Stimulated activated CD8-positive, alpha-beta memory T cell treated with anti-CD3 and anti-CD28 coated beads, Interleukin-2, amount 100 ng/mL, for 1 hour (primary cell): ENCODE measurements around the gene ASB9.
"Not testable (repeated sequence)": the region's sequence is repeated elsewhere in the genome, so short reads cannot be mapped to it uniquely, and the experiment has no call there.

Experiments
- DNase-seq, 2 donors: peaks; one replicate each; pipeline ENCODE4 v3.0.0-alpha.2; 2020; ENCODE audit warnings: low read depth in 2 of 2

Gene ASB9

DNA sequence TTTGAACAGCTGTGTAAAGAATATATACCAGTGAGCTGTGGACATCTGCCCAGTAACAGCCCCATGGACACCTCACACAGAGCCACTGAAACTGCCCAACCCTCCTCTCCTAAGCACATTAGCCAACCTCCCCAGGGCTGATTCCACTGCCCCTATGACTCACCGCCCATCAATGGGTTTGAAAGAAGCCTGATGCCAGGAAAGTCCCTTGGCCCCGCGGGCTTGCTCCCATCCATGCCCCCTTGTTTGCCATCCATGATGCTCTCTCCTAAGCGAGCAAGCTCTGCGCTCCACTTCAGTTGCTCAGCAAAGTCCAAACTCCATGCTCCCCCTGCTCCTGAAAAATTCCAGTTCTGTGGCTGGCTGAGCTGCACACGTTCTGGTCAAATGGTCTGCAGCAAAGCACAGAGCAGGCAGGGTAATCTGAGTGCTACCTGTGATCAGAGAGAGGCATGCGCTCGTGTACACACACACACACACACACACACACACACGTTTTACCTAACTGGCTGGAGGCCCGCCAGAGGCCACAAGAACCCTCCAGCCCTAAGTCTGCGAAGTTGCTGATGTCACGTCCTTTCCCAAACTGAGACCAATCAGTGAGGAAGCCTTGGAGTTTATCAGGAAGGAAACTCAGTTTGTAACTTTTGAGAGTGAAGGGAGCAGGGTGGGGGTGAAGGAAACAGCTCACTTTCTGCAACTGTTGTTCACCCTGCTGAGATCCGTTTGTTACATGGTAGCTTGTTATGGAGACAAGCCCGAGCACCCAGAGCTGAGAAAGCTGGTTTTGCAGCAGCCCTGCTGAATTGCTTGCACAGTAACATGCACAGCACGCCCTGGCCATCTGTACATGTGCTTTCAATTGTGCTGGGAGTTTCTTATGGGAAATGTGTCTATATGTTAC is at the start of gene ASB9:
Gene ASB9 (minus strand): TSS at position 466 of the 904 bp plus-strand sequence. CDS start 209 bp downstream, at position 257.
- no peak for DNase-seq

GRCh38 chrX:15319075-15319474 is 49.2 kb upstream of the ASB9 start:
- DNase-seq: no peak

GRCh38 chrX:15315509-15315908 is 45.6 kb upstream of the ASB9 start, which contains the start of gene ASB11:
Gene ASB11, minus strand, starts transcription at chrX:15315640. Its CDS starts 35 bp downstream, at chrX:15315605.
- DNase-seq: no peak

DNA sequence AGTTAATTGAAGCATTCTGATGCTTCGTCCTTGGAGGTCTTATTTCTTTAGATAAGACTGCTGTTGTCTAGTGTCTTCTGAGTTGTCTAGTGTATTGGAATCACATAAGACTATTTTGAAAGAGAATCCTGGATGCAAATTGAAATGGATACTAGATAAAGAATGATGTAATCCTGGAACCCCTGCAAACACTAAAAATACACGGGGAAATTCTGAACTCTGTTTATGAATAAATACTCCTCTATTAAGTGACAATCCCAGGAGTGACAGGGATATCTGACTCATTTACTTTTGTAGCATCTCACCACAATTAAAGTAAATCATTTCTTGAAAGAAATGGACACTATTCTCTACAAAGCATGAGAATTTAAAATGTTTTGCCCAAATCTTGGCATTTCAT is 44.6 kb upstream of the ASB9 start:
- DNase-seq: no peak

- DNase-seq: no peak
Observed at GRCh38 chrX:15311119-15311518, 41.2 kb upstream of the ASB9 start.

GRCh38 chrX:15310117-15310516 is 40.2 kb upstream of the ASB9 start:
- DNase-seq: no peak

GRCh38 chrX:15305899-15306298 is 36.0 kb upstream of the ASB9 start:
- DNase-seq: not testable (repeated sequence)

DNA sequence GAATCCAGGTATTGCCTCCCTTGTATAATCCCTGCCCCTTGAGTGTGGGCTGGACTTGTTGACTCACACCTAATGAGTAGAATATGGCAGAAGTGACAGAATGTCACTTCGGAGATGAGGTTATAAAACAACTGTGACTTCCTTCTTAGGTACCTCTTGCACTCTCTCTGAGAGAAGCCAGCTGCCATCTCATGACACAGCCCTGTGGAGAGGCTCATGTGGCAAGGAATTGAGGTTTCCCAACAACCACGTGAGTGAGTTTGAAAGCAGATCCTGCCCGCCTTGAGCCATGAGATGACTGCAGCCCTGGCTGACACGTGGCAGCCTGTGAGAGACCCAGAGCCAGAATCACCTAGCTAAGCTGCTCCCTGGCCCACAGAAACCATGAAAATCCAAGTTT is 32.0 kb upstream of the ASB9 start:
- DNase-seq: peak in 1 of 2 donors; percentile 0

DNA sequence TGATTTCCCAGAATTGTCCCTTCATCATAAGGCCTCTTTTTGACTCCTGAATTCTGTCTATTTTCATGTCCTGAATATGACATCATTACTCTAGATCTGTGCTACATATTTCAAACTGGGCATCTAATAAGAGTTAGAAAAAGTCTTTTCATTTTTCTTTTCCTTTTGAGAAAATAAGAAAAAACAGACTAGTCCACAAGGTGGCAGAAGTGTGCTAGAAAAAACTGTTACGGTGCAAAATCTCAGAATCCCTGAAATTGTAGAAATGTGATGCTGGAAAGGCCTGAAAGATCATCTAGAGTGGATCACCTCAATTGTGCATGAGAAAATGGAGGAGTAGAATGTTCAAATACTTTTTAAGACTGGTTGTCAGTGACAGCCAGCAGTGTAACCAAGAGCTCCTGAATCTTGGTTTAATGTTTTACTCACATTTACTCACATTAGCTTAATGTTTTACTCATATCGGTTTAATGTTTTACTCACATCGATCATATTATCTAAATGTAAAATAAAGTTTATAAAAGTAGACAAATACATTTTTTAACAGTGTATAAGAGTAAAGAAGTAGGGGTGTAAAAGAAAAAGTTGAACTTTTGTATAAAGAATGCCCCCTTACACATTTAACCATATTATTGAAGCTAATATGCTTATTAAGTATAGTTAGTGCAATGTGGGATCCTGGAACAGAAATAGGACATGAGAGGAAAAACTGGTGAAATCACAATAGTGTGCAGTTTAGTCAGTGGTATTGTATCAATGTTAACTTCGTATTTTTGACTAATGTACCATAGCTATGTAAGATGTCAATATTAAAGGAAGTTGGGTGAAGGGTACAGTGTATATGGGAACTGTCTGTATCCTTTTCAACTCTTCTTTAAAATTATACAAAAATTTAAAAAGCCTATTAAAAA is 30.3 kb upstream of the ASB9 start:
- DNase-seq: no peak

DNA sequence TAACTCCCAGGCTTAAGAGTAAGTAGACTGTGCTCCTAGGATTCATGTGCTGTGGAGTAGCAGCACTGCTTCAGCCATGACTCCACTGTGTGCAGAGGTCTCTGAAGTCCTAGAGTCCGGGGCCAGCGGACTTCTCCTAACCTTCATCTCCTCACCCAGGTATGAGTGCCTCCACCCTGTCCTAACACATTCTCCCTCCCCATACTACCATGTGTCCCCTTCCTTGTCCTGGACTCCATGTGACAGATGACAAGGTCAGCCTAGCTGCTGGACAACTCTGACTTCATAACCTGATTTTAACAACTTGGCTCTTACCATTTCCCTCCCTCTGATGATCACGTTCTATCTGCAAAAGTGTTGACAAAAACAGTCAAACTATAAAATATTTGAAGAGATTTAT is 28.9 kb upstream of the ASB9 start:
- no peak for DNase-seq

GRCh38 chrX:15298201-15298600 is 28.3 kb upstream of the ASB9 start:
- DNase-seq: no peak

DNA sequence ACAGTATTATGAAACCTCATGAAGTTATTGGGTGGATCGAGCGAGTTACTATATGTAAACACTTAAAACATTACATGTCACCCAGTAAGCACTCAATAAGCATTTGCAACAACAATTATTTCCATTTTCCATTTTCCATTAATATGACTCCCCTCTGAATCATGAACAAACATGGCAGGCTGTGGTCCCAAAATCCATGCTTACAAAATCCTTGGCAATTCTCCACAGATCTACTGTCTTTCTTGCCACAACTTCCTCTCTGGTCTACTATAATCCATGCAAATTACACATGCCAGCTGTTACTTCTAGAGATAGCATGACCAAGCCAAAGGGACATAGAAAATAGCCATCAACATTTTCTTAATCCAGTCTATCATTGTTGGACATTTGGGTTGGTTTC is 23.6 kb upstream of the ASB9 start:
- DNase-seq: no peak

DNA sequence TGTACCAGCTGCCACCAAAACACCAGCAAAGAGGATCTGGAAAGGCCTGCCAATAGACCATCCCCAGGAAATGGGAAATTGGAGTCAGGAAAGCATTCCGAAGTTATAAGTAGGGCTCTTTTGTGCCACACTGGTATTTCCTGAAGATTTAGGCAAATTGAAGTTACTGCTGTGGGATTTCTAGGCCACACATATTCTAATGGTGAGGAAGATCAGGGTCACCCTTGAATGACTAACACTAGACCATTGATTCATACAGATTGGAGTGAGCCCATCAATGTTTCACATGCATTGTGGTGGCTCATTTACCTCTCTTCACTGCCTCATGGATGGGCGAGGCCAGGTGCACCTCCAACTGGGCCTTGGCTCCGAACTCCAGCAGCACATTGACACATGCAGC is 23.0 kb upstream of the ASB9 start:
- no peak for DNase-seq

GRCh38 chrX:15277604-15278003 is 7.7 kb upstream of the ASB9 start:
- no peak for DNase-seq

GRCh38 chrX:15274946-15275345 is 5.1 kb upstream of the ASB9 start:
- no peak for DNase-seq

GRCh38 chrX:15273275-15273674 is 3.4 kb upstream of the ASB9 start:
- not testable (repeated sequence) for DNase-seq

GRCh38 chrX:15271757-15272156 is 1.9 kb upstream of the ASB9 start:
- DNase-seq: no peak

DNA sequence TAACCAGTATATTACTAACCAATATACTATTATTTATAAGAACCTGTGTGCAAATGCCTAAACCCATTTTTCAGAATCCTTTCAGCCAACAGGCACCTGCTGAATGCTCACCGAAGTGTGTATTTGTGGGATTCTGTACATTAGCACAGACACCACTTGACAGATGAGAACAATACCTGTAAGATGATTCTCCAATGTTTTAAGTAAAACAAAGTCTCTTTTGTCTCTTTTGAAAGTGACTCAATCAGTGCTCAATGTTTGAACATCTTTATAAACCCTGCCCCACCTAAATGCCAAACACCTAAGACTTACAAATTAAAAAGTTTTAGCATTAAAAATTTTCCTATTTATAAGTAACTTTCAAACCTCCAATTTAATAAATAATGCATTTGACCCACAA is 763 bp downstream of the ASB9 start:
- no peak for DNase-seq

DNA sequence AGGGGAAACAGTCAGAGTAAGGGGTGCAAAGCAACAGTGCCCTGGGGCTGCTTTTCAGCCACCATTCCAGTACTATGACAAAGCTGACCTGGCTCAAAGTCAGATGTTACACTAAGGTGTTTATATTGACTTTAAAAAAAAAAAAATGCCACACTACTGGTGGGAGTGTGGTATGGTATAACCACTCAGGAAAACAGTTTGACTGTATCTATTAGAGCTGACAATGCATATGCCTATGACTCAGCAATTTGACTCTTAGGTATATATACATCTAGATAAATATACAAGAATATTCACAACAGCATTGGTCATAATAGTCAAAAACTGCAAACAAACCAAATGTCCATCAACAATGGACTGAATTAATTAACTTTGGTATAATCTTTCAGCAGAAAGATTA is 15.0 kb downstream of the ASB9 start:
- DNase-seq: no peak

GRCh38 chrX:15245896-15246295 is 24.0 kb downstream of the ASB9 start:
- DNase-seq: no peak

- no peak for DNase-seq
Observed at GRCh38 chrX:15244421-15244820, 25.5 kb downstream of the ASB9 start.

GRCh38 chrX:15242899-15243555 is 26.9 kb downstream of the ASB9 start:
- DNase-seq: peak in 1 of 2 donors; percentile 4
